NCI-H526 (cell line): ENCODE results near the gene DFFB.
"Not testable (repeated sequence)": the region's sequence is repeated elsewhere in the genome, so short reads cannot be mapped to it uniquely, and the experiment has no call there.

Experiments
- DNase-seq, 2 experiments: peaks; one replicate each; lab custom pipeline; 2025; lab: John Stamatoyannopoulos, UW

DFFB gene, protein sequence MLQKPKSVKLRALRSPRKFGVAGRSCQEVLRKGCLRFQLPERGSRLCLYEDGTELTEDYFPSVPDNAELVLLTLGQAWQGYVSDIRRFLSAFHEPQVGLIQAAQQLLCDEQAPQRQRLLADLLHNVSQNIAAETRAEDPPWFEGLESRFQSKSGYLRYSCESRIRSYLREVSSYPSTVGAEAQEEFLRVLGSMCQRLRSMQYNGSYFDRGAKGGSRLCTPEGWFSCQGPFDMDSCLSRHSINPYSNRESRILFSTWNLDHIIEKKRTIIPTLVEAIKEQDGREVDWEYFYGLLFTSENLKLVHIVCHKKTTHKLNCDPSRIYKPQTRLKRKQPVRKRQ

DNA sequence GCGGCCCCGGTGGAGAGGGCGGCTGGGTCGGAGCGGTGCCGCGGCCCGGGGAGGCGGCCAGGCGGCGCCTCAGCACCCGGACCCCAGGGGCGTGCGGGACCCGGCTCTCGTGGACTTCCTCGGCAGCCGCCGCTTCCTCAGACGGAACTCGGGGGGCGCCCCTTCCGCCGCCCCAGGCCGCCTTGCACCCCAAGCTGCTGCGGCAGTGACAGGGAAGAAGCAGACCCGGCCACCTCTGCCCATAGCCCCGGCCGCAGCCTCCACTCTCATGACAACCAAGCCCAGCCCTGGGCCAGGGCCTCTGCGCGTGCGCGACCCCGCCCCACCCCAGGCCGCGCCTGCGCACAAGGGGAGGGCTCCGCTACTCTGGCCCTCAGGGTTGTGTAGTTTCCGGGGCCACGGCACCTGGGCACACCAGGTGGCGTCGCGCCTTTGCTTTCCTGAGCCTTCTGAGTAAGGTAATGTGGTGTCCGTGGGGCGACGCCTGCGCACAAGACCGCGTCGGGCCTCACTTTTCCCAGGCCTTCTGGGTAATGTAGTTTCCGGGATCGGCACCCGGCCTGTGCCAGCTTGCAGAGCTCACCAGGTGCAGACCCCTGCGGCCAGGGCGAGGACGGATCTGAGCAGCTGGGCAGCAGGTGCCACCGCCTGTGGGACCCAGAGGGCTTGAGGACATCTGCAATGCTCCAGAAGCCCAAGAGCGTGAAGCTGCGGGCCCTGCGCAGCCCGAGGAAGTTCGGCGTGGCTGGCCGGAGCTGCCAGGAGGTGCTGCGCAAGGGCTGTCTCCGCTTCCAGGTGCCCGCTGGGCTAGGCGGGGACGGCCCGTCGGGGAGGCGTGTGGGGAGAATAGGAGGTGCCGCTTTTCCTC, at the start of gene DFFB, which contains the start of gene CEP104:
DFFB (plus strand) TSS at position 554 of the 868 bp plus-strand sequence; CDS start at position 682, 128 bp downstream.
CEP104 (minus strand) TSS at position 289 of the 868 bp plus-strand sequence. CDS start 4,804 bp downstream, outside the sequence.
- peak; percentile 97 to 99 for DNase-seq

DNA sequence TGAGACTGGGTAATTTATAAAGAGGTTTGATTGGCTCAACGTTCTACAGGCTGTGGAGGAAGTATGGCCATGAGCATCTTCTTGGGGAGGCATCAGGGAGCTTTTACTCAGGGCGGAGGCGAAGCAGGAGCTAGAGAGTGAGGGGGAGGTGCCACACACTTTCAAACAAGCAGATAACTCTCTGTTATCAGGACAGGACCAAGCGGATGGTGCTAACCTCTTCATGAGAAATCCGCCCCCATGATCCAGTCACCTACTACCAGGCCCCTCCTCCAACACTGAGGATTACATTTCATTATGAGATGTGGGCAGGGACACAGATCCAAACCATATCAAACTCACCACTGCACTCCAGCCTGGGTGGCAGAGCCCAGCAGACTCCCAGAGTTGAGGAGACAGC, 49.5 kb upstream of the DFFB start:
- no peak for DNase-seq

DNA sequence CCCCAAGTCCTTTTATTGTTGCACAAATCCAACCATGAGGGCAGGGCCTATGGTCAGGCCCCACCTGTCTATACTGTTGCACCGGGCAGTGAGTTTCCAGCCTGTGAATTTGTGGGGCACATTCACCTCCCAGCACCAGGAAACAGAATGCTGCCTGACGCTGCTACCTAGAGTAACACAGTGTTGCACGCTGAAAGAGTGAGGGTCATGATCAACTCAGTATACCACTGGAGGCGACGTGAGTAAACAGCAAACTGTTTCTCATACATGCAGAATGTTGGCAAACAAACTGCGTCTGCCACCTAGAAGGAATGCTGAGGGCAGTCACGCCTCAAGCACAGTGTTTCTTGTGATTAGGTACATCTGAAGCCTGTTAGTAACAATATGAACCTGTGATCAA, 47.6 kb upstream of the DFFB start:
- no peak for DNase-seq

DNA sequence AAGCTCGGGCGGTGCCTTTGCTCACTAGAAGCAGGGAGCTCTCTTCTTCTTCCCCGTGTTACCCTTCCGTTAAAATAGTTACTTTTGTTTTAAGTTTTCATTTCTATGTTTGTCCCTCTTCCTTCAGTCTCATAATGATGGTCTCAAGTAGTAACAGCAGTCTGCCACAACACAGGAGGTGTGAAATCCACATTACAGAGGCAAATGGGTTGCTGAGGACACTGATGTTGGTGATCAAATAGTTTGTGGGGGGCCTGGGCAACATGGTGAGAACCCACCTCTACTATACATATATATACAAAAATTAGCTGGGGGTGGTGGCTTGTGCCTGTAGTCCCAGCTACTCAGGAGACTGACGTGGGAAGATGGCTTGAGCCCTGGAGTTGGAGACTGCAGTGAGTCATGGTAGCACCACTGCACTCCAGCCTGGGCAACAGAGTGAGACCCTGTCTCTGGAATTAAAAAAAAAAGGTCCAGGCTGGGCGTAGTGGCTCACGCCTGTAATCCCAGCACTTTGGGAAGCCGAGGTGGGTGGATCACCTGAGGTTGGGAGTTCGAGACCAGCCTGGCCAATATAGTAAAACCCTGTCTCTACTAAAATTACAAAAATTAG, 47.0 kb upstream of the DFFB start:
- DNase-seq, result not testable (repeated sequence)

DNA sequence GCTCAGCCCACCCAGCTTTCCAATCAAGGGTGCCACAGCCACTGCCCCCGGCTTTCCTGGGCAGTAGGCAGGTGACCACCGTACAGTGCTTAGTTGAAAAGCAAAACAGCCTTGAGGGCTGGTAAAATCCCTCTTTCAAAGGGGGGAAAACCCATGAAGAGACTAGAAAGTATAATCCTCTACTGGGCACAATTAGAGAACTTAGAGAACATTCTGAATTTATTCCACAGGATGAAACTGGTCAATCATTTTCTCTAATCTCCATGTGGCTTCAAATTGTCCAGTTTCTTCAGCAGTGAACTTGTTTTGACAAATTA, 45.7 kb upstream of the DFFB start:
- DNase-seq, result no peak

DNA sequence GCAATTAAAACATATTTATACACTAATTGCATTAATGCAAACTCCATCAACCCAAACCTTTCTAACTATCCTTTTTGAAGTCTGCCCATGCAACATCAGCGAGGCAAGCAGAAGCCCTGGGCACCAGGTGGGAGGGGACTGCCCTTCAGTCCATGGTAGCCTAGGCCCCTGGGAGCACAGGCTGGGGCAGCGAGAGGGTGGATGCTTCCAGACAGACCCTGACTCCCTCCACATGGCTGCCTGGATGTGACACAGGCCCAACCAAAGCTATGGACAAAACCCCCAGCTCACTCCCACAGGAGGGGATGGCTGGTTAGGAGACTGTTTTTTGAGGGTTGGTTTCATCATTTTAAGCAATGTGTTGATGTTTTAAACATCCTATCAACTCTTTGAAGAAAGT, 43.2 kb upstream of the DFFB start:
- DNase-seq, result no peak

DNA sequence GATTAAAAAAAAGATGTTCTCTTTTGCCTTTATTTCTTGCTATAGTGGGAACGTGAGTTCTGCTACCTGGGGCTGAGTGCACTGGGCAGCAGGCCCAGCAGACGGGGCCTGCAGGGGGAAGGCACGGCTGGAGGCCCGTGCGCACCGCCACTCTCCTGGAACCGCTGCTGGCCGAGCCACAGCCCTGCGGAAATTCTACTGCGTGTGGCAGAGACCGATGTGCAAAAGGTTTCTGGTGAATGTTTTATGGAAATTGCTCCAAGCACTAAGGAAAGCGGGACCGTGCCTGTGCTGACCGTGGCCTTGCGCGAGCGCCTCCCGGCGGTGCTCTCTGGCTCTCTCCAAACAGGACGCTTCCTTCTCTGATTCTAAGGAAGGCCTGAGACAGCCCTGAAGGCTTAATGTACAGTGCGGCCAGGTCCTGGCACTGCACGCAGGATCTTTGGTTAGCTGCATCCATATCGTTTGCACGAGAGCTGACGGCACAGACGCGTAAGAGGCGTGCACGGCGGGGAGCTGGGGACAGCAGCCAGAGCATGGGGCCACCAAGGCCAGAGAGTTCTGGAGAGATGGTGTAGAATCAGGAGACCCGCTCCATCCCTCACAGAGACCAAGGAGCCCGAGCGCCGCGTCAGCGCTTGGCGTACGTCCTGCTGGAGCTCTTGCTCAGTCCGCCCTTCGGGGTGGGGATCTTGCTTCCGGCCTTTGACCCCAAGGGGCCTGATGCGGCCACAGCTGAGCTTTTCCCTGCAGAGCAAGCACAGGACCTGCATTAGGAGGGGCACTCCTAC, 42.3 kb upstream of the DFFB start:
- no peak for DNase-seq

DNA sequence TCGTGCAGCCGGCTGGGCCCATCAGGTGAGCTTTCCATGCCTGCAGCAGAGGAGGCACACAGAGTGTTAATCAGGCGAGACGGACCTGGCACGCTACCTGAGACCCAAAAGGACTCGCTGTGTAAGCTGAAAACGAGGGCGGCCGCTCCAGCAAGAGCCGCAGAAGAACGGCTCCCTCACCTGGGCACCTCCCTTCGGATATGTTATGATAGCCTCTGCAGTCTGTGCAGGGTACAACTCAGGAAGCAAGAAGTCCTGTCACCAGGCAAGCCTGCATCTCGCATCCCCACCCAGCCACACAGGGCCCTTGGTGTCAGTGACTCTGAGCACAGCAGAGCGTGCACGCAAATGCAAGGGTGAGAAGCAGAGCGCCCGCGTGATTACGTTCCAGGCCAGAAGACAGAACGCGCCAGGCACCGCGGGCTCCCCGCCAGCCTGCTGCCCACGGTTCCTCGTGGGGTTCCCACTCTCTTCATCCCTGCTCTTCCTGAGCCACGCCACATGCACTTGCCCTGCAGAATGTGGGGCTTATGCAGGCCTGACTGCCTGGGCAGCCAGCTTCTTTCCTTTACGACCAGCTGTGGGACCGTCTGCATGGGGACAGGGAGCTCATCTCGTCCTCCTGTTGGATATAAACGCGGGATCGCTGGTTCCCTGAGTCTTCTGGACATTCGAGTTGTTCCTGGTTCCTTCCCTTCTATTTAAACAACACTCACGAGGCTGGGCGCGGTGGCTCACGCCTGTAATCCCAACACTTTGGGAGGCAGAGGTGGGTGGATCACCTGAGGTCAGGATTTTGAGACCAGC, 40.7 kb upstream of the DFFB start:
- DNase-seq, result no peak

DNA sequence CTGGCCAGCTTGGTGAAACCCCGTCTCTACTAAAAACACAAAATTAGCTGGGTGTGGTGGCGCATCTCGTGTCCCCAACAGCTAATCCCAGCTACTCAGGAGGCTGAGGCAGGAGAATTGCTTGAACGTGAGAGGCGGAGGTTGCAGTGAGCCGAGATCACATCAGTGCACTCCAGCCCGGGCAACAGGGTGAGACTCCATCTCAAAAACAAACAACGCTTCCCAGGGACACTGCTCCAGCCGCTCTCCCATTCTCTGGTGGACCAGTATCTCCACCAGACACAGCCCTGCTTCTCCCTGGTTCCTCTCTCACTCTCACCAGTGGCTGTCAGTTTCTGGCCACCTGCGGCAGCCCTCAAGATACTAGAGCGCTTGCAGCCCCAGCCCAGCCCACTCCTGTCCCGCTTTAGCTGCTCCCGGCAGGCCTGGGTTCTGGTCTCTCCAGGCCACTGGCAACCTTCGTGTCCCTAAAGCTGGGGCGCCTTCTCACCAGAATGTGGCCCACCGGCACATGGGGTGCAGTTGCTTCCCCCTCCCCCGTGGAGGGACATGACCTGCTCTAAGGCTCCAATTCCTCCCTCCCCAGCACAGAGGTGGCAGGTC, 40.0 kb upstream of the DFFB start:
- no peak for DNase-seq

DNA sequence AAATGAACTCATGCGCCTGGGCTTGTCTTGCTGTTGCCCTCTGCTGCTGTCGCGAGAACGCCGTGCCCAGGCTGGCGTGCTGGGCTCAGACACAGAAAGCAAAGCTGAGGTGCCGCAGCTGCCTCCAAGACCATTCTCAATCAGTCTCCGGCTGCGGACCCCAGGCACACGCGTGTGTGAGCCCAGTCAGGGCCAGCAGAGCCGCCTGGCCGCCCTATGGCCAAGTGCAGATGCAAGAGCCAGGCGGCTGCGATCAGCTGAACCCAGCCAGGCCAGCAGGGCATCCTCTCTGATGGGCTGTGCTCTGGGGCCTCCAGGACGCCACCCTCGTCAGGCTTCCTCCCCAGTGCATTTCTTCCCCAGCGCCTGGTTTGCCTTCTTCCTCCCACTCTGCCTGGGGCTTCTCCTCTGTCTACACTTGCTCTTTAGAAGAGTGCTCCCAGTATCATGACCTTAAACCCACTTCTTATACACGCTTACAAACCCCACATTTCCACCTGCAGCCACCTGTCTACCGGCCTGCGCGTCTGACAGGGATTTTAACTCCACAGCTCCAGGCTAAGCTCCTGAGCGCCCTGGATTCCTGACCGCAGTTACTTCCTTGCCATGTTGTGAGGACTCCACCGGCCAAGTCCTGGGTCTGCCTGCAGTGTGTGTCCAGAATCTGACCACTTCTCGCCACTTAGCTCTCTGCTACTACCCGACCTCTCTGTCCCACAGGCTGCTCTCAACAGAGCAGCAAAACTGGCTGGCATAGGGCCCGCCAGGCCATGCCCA, 39.3 kb upstream of the DFFB start:
- no peak for DNase-seq

DNA sequence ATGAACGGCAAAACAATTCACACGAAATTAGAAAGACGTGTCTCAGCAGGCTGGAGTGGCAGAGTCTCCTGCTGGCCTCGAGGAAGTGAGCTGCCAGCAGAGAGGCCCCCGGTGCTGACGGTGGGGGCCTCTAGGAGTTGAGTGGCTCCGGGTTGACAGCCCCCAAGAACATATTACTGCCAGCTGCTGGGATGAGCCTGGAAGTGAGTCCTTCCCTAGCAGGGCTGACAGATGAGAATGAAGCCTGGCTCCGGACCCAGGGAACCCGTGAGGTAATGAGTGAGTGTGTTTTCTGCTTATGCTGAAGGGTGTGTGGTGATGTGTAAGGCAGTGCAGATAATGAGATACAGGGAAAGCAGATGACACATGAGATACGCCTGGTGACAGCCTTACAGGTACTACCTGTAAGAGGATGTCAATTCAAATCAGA, 37.5 kb upstream of the DFFB start:
- peak; percentile 23 to 39 for DNase-seq

DNA sequence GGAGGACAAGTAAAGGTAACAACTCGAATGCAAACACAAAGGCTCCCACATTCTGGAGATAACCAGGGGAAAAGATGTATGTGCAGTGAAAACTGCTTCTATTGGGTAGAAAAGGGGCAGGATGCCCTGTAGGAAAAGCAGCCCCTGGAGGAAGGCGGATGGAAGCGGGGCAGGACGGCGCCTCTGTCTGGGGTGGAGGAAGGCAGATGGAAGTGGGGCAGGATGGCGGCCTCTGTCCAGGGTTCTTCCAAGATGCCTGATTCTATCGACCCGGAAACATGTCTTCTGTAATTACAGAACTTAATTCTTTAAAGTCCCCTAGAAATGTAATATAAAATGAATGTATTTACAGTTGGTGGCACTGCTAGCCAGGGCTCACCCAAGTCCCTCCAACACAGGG, 37.0 kb upstream of the DFFB start:
- DNase-seq, result no peak

DNA sequence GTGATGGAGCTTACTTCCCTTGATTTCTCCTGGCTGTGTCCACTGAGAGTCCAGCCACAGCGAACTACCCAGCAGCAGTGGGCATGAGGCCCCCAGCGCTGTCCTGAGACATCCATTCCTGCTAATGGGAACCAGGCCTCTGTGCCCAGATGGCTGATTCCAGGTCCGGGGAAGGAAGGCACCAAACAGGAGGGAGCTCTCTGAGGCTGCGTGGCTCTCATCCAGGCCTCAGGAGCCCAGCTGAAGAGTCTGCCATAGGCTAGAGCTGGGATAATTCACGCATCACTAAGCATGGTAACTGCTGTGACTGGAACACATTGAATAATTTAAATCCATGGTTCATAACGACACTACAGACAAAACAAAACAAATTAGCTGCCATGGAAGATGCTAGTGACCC, 36.3 kb upstream of the DFFB start:
- DNase-seq, result peak; percentile 89 to 91

DNA sequence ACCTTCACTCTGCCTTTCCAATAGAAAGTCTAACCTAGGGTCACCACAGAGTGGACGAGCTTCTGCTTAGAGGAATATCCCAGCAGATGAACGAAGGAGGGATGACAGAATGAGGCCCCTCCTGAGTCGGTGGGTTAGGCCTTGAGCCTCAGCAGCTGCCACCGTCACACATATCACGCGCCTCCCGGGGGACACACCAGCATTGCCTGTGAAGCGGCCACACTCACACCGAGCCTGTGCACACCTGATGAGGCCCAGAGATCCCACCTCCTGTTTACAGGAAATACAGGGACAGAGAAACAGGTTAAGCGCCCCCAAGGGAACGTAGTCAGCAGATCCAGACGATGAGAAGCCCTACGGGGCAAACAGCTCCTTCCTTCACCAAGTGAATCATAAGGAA, 35.8 kb upstream of the DFFB start:
- peak; percentile 77 to 82 for DNase-seq

DNA sequence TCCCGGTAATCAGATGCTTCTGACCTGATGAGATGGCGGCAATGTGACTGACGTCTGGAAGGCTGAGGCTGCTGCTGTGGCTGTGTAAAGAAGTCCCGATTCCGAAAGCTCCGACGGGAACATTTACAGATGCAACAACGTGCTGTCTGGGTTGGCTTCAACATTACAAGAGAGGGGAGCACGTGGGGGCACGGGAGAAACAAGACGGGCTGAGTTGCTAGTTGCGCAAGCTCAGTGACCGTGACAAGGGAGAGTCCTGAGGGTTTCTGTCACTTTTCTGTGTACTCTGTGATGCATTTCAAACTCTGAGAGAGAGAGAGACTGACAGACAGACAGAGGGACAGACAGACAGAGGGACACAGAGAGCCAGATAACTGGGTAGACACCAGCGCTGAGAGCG, 35.4 kb upstream of the DFFB start:
- no peak for DNase-seq

DNA sequence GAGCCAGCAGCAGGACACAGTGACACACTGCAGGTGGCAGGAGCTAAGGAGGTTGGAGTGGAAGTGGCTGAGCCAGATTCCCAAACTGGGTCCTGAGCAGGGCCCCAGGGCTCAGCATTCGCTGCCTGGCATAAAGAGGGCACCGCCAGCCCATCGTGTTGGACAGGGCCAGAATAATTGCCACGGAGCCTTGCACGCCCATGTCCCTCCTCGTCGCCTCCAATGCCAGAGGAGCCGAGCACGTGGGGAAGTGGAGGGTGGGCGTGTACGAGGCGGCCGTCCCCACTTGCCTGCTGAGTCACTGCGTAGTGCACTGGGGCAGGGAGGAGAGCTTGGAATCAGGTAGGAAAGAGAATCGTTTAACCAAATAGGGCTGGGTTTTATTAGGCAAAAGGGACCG, 34.9 kb upstream of the DFFB start:
- DNase-seq, result no peak

DNA sequence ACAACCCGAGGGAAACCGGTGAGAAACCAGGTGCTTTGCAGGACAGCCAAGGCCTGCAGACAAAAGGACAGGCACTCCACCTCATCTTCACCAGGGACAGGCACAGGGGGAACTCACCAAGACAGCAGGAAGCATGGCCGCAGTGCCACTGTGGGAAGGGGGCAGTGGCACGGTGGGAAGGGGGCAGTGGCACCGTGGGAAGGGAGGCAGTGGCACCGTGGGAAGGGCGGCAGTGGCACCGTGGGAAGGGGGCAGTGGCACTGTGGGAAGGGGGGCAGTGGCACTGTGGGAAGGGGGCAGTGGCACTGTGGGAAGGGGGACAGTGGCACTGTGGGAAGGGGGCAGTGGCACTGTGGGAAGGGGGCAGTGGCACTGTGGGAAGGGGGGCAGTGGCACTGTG, 32.6 kb upstream of the DFFB start:
- DNase-seq, result no peak

DNA sequence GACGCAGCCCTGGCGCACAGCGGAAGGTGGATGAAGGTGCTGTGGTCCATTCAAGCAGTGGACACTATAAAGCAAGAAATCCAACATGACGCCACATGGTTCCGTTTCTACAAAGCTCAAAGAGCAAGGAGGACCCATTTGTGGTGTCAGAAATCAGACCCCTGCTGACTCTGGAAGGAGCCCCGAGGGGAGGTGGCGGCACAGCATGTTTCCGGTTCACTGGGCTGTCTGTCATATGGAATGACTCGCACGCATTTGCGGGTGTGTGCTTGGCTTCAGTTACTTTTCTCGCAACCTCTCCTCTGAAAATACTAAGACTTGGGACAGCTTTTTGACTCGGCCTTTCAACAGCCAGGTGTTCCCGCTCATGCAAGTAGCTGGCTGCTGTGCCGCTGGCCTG, 31.9 kb upstream of the DFFB start:
- DNase-seq, result no peak

DNA sequence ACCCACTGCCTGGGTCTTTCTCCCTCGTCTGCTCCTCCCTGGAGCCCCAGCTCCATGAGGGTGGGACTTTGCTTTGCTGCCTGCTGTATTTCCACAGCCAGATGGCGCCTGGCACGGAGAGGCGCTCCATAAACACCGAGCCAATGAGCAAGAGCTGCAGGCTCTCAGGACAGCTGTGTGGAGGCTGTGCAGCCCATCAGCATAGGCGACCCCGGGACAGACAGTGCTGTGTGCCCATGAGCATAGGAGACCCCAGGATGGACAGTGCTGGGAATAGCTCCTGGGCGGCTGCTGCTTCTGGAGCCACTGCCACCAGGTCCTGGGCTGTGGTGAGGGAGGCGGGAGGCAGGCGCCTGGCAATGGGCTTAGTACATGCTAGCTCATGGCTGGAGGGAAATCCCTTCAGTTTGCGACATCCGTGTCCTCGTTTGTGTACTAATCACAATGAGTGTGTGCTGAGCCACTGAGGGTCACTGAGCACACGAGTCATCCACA, 29.4 kb upstream of the DFFB start:
- no peak for DNase-seq

DNA sequence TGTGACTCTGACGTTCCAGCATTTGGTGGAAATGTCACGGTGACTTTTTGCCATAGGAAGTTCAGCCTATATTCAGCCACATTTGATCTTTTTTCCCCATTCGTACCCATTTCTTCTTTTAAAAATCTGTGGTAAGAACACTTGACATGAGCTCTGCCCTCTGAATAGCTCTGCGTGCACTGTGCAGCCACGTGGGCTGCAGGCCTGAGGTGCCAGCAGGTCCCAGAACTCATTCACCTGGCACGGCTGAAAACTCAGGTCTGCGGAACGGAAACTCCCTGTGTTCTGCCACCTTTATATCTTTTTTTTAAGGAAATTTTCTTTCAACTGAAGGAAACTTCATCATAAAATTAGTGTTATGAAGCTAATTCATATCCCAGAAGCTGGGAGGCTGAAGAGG, 28.9 kb upstream of the DFFB start:
- DNase-seq, result no peak
